Endothelial cell (in vitro differentiated cells): ENCODE data around the gene NBPF11. TPM values are rescaled to one million over a fixed set of nuclear protein-coding genes. Genes with fewer than 3 reads are reported as not detected.
"Not testable (repeated sequence)": the region's sequence is repeated elsewhere in the genome, so short reads cannot be mapped to it uniquely, and the experiment has no call there.

Experiments
- DNase-seq: peaks from one replicate; pipeline ENCODE4 v3.0.0; 2021; ENCODE audit warnings: low spot score
- H3K27ac Mint-ChIP-seq: one replicate; pipeline ENCODE4 v1.8.0; 2021; ENCODE audit warnings: mixed read lengths, inconsistent platforms; ENCODE audit not compliant: unreplicated experiment
- H3K27me3 Mint-ChIP-seq: one replicate; pipeline ENCODE4 v1.8.0; 2021; ENCODE audit warnings: mild to moderate bottlenecking, moderate library complexity, mixed read lengths, inconsistent platforms; ENCODE audit not compliant: unreplicated experiment
- H3K36me3 Mint-ChIP-seq: one replicate; pipeline ENCODE4 v1.8.0; 2021; ENCODE audit warnings: mild to moderate bottlenecking, low read depth, mixed read lengths, inconsistent platforms; ENCODE audit not compliant: unreplicated experiment
- H3K4me1 Mint-ChIP-seq: one replicate; pipeline ENCODE4 v1.8.0; 2021; ENCODE audit warnings: mild to moderate bottlenecking, mixed read lengths, inconsistent platforms; ENCODE audit not compliant: unreplicated experiment
- H3K4me3 Mint-ChIP-seq: one replicate; pipeline ENCODE4 v1.8.0; 2021; ENCODE audit warnings: mild to moderate bottlenecking, mixed read lengths, inconsistent platforms; ENCODE audit not compliant: unreplicated experiment
- H3K9me3 Mint-ChIP-seq: one replicate; pipeline ENCODE4 v1.8.0; 2021; ENCODE audit warnings: mixed read lengths, inconsistent platforms; ENCODE audit not compliant: unreplicated experiment
- long read RNA-seq: library from polyadenylated mRNA; unstranded; transcript quantifications from one replicate; pipeline ENCODE4 v2.0.0, GENCODE V29; 2020; ENCODE audit not compliant: unreplicated experiment
- total RNA-seq: library from RNA; stranded (reverse); fragmentation: NEBNext Ultra II Directional; extraction: Animal tissue kit (Norgen Biotek cat#: 25700); gene quantifications from one replicate; pipeline ENCODE4 v1.2.1, GENCODE V29; 2021; ENCODE audit not compliant: unreplicated experiment

NBPF11 gene, protein sequence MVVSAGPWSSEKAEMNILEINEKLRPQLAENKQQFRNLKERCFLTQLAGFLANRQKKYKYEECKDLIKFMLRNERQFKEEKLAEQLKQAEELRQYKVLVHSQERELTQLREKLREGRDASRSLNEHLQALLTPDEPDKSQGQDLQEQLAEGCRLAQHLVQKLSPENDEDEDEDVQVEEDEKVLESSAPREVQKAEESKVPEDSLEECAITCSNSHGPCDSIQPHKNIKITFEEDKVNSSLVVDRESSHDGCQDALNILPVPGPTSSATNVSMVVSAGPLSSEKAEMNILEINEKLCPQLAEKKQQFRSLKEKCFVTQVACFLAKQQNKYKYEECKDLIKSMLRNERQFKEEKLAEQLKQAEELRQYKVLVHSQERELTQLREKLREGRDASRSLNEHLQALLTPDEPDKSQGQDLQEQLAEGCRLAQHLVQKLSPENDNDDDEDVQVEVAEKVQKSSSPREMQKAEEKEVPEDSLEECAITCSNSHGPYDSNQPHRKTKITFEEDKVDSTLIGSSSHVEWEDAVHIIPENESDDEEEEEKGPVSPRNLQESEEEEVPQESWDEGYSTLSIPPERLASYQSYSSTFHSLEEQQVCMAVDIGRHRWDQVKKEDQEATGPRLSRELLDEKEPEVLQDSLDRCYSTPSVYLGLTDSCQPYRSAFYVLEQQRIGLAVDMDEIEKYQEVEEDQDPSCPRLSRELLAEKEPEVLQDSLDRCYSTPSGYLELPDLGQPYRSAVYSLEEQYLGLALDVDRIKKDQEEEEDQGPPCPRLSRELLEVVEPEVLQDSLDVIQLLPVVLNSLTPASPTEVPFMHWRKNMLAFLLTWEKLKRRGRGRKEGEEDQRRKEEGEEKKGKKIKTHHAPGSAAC
- total RNA-seq, result 26.9 TPM
- long read RNA-seq, partial matches to known transcripts, result 0 of 6 reads
- long read RNA-seq, other reads (novel, unspliced or antisense), result 6 of 6 reads

- H3K4me1 Mint-ChIP-seq, H3K27me3 Mint-ChIP-seq, H3K36me3 Mint-ChIP-seq, H3K9me3 Mint-ChIP-seq: not testable (repeated sequence)
- peak; percentile 81 for DNase-seq
- Mint-ChIP-seq H3K4me3 (peak within 1 kb of the TSS; percentile 97), H3K27ac (peak within 1 kb of the TSS; percentile 75)
These were observed at the start of gene NBPF11 for GRCh38 chr1:148151911-148152656. TSS of gene NBPF11 (minus strand) at chr1:148152281. CDS start at chr1:148127003, 25,278 bp downstream.

DNA sequence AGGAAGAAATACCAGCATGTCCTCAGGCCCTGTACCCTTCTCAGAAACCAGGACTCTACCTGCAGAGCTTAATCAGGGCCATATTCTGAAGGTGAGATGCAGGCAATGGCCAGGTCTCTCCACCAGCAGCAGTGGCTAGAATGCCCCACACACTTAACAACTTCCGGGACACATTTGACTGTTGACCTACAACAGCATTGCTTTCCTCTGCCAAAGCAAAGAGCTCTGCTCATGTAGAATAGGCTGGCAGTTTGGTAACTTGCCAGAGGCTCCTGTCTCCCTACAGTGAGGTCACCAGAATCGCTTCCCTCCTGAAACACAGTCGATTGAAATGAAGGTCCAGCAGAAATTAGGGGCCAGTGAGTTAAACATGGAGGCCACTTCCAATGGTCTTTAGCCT lies 45.3 kb upstream of the NBPF11 start:
- not testable (repeated sequence) for H3K4me3 Mint-ChIP-seq, DNase-seq, H3K4me1 Mint-ChIP-seq, H3K27me3 Mint-ChIP-seq, H3K27ac Mint-ChIP-seq, H3K9me3 Mint-ChIP-seq, H3K36me3 Mint-ChIP-seq

DNA sequence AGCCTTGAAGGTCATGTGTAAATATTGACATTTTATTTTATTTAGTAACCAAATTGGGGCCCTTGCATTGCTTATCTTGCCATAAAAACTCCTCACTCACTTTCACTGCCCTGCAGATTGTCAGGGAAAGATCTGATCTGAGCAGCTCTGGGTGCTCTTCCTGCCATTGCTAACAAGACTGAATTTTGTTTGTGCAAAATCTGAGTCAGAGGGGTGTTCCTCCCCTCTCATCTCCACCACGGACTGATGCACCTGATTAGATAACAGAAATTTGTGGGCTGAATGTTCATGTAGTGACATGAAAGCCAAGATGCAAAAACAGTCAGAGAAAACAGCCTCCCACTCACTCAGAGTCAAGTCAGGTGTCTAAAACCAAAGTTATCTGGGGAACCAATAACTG lies 44.9 kb upstream of the NBPF11 start:
- not testable (repeated sequence) for H3K4me3 Mint-ChIP-seq, H3K27ac Mint-ChIP-seq, H3K36me3 Mint-ChIP-seq, H3K9me3 Mint-ChIP-seq, H3K4me1 Mint-ChIP-seq, DNase-seq, H3K27me3 Mint-ChIP-seq

DNA sequence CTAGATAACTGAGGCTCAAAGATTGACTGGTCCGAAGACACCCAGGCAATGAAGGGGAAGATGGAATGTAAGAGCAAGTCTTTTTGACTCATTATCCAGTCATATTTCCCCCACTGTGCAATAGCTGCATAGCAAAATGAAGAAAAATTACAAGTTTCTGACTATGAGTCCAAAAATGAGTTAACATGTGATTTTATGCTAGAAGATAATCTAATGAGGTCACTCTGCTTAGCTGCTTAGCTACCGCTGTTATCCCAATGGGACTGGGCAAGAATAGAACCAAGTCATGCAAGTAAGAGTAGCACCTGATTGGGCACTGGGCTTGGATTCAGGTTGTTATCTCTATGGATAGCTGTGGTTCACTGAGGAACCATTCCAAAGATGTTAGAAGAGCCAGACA lies 43.0 kb upstream of the NBPF11 start:
- H3K27ac Mint-ChIP-seq, H3K4me3 Mint-ChIP-seq, DNase-seq, H3K9me3 Mint-ChIP-seq, H3K36me3 Mint-ChIP-seq, H3K27me3 Mint-ChIP-seq, H3K4me1 Mint-ChIP-seq: not testable (repeated sequence)

- H3K36me3 Mint-ChIP-seq, H3K4me3 Mint-ChIP-seq: not testable (repeated sequence)
These were observed 36.7 kb upstream of the NBPF11 start for GRCh38 chr1:148188768-148189167.

DNA sequence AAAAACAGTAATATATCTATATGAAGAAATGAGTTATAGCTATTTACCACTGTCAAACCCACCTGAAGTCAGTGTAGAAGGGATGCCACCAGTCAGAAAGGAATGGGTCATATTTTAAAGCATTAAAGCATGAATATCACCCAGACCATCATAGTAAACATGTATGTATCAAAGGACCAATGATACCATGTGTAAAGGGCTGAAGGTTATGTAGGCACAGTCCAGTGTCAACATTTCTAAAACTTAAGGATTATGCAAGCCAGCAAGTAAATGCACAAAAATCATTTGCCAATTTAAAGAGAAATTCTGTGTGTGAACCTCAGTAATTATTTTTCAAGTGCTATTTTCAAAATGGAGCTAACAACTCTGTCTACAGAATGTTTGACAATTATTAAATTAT lies 26.6 kb upstream of the NBPF11 start:
- H3K9me3 Mint-ChIP-seq, H3K4me3 Mint-ChIP-seq, H3K27me3 Mint-ChIP-seq, H3K4me1 Mint-ChIP-seq, DNase-seq, H3K36me3 Mint-ChIP-seq, H3K27ac Mint-ChIP-seq: not testable (repeated sequence)

More at GRCh38 chr1:148188768-148189167, 36.7 kb upstream of the NBPF11 start:
- not testable (repeated sequence) for H3K4me1 Mint-ChIP-seq, H3K27me3 Mint-ChIP-seq, DNase-seq, H3K9me3 Mint-ChIP-seq, H3K27ac Mint-ChIP-seq

DNA sequence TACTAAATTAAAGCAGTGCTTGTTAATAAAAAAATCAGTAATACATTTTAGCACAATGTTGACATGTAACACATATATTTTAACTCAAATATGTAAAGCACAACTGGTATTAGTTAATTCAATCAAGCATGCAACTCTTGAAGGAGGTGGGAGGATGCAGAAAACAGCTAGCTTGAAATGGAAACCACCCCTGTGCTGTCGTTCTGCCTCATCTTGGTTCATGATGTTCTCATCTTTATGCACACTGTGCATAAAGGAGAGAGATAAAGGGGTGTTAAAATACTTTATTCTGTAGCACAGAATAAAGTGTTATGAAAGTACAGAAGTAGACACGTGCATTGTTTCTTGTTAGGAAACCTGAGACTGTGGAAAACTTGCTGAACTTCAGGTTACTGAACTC lies 23.3 kb upstream of the NBPF11 start:
- DNase-seq, H3K27me3 Mint-ChIP-seq, H3K9me3 Mint-ChIP-seq, H3K36me3 Mint-ChIP-seq, H3K27ac Mint-ChIP-seq, H3K4me1 Mint-ChIP-seq, H3K4me3 Mint-ChIP-seq: not testable (repeated sequence)

GRCh38 chr1:148171995-148172394 lies 19.9 kb upstream of the NBPF11 start:
- H3K27me3 Mint-ChIP-seq, H3K9me3 Mint-ChIP-seq, H3K4me1 Mint-ChIP-seq, H3K27ac Mint-ChIP-seq, DNase-seq, H3K36me3 Mint-ChIP-seq, H3K4me3 Mint-ChIP-seq: not testable (repeated sequence)
